SK-N-SH treated with all-trans-retinoic acid at 6 μM for 48 hours (cell line): ENCODE results near the gene C3.

Source experiments
- CSDC2 ChIP-seq: fragments of 250-450 bp; sonication (Bioruptor Pico); IDR thresholded peaks from 2 replicates; pipeline ENCODE4 v1.5.0; 2020; ENCODE audit warnings: mild to moderate bottlenecking, moderate library complexity
- TCF4 ChIP-seq: fragments of 250-450 bp; sonication (Bioruptor Pico); IDR thresholded peaks from 2 replicates; pipeline ENCODE4 v1.8.0; 2021; ENCODE audit warnings: mild to moderate bottlenecking, moderate library complexity, borderline replicate concordance
- ZFP30 ChIP-seq: fragments of 450-650 bp; formaldehyde crosslinking; IDR thresholded peaks from 2 replicates; pipeline ENCODE4 v1.5.0; 2022; ENCODE audit warnings: mild to moderate bottlenecking, moderate library complexity
- ZNF8 ChIP-seq: fragments of 450-650 bp; formaldehyde crosslinking; IDR thresholded peaks from 2 replicates; pipeline ENCODE4 v1.5.0; 2020; ENCODE audit warnings: mild to moderate bottlenecking, moderate library complexity
- TF ChIP-seq, protein P1 (sequence below): fragments of 250-450 bp; sonication (Bioruptor Pico); IDR thresholded peaks from 2 replicates; pipeline ENCODE4 v1.8.0; 2020; ENCODE audit warnings: mild to moderate bottlenecking, moderate library complexity, borderline replicate concordance
- TF ChIP-seq, protein P2 (sequence below): fragments of 250-450 bp; sonication (Bioruptor Pico); IDR thresholded peaks from 2 replicates; pipeline ENCODE4 v1.5.1; 2021; ENCODE audit warnings: mild to moderate bottlenecking, moderate library complexity

DNA sequence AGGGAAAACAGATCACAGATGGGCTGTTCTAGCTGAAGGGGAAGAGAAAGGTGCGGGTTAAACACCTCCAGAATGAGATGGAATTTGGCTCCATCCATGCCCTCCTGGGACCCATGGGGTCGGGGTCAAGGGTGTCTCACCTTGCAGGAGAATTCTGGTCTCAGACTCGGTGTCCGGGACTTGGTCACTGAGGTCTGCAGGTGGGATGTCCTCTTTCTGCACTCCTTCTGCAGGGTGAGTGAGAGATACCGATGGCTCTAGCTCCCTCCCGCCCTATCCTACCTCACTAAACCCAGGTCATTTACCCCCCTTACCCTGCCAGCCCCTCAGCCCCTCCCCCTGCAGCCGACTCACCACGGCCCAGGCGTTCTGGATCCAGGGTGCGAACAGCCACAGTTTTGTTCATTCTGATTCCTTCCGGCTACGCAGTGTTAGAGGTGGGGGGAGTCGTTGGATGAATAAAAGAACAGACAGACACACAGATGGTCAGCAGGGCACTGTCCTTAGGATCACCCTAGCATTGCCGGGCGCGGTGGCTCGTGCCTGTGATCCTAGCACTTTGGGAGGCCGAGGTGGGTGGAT lies 24.1 kb downstream of the C3 start:
- TF ChIP-seq TCF4 (CRISPR knock-in tag) (no peak), ZNF8 (no peak), CSDC2 (no peak), ZFP30 (no peak)
- TF ChIP-seq, protein P1, sequence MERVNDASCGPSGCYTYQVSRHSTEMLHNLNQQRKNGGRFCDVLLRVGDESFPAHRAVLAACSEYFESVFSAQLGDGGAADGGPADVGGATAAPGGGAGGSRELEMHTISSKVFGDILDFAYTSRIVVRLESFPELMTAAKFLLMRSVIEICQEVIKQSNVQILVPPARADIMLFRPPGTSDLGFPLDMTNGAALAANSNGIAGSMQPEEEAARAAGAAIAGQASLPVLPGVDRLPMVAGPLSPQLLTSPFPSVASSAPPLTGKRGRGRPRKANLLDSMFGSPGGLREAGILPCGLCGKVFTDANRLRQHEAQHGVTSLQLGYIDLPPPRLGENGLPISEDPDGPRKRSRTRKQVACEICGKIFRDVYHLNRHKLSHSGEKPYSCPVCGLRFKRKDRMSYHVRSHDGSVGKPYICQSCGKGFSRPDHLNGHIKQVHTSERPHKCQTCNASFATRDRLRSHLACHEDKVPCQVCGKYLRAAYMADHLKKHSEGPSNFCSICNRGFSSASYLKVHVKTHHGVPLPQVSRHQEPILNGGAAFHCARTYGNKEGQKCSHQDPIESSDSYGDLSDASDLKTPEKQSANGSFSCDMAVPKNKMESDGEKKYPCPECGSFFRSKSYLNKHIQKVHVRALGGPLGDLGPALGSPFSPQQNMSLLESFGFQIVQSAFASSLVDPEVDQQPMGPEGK (CRISPR knock-in tag), result no peak
- TF ChIP-seq, protein P2, sequence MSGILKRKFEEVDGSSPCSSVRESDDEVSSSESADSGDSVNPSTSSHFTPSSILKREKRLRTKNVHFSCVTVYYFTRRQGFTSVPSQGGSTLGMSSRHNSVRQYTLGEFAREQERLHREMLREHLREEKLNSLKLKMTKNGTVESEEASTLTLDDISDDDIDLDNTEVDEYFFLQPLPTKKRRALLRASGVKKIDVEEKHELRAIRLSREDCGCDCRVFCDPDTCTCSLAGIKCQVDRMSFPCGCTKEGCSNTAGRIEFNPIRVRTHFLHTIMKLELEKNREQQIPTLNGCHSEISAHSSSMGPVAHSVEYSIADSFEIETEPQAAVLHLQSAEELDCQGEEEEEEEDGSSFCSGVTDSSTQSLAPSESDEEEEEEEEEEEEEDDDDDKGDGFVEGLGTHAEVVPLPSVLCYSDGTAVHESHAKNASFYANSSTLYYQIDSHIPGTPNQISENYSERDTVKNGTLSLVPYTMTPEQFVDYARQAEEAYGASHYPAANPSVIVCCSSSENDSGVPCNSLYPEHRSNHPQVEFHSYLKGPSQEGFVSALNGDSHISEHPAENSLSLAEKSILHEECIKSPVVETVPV, result no peak
